Activated B cell treated with CpG ODN at 0.5 μM for 24 hours (primary cell): ENCODE results near the gene FGGY. TPM values are rescaled to one million over a fixed set of nuclear protein-coding genes. Genes with fewer than 3 reads are reported as not detected.

Experiments
- ATAC-seq: fragments of 200-7000 bp; cut with Tn5 transposase; one replicate; pipeline ENCODE4 v1.10.0; 2021; ENCODE audit warnings: low read depth, mild to moderate bottlenecking, moderate library complexity
- CTCF ChIA-PET: fragments of 350-600 bp; sonication (Branson Sonifier 250); formaldehyde crosslinking; loops from one replicate; lab custom pipeline; 2021; ENCODE audit warnings: antibody characterized with exemption; lab: Charles Lee
- POLR2A ChIA-PET: fragments of 350-600 bp; sonication (Branson Sonifier 250); formaldehyde crosslinking; loops from one replicate; lab custom pipeline; 2021; ENCODE audit warnings: antibody characterized with exemption; lab: Charles Lee
- DNase-seq: peaks from one replicate; pipeline ENCODE4 v3.0.0; 2022
- H3K27ac Mint-ChIP-seq: one replicate; pipeline ENCODE4 v1.8.0; 2020; ENCODE audit warnings: mixed read lengths
- H3K27me3 Mint-ChIP-seq: one replicate; pipeline ENCODE4 v1.8.0; 2021; ENCODE audit warnings: mixed read lengths
- H3K36me3 Mint-ChIP-seq: one replicate; pipeline ENCODE4 v1.8.0; 2021; ENCODE audit warnings: low read depth, mixed read lengths
- H3K4me1 Mint-ChIP-seq: one replicate; pipeline ENCODE4 v1.8.0; 2021; ENCODE audit warnings: mixed read lengths
- H3K4me3 Mint-ChIP-seq: one replicate; pipeline ENCODE4 v1.8.0; 2020; ENCODE audit warnings: mild to moderate bottlenecking, mixed read lengths
- H3K9me3 Mint-ChIP-seq: one replicate; pipeline ENCODE4 v1.8.0; 2020; ENCODE audit warnings: mixed read lengths
- CTCF ChIP-seq: fragments of 200-600 bp; IDR thresholded peaks from one replicate; pipeline ENCODE4 v1.8.0; 2022; ENCODE audit warnings: antibody characterized with exemption, mild to moderate bottlenecking
- intact Hi-C: fragments of 100-400 bp; cut with micrococcal nuclease; formaldehyde crosslinking; loops from one replicate; pipeline ENCODE4 v1.15.1; 2024
- total RNA-seq: library from RNA; stranded (reverse); gene quantifications from 2 replicates; pipeline ENCODE4 v1.2.3, GENCODE V29; 2022

Gene FGGY
- total RNA-seq, 1 donor from 2014 or later: 24.0 TPM

DNA sequence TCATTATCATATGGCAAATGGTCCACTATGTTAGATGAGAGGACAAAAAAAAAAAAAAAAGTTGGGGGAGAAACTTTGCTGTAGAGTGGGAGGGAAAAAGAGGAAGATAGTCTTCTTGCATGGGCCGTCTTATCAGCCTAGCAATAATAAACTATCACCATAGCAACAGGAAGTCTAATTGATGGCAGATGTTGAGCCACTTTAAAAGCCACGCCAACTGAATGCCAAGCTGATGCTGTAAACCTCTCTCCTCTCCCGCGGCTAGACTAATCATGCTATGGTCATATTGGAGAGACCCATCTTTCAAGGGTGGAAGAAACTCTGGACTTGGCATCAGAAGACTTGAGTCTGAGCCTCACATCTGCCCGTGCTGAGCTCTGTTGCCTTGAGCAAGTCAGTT is 395.7 kb downstream of the FGGY start:
- Mint-ChIP-seq H3K36me3 (no peaks in the 10 kb centered on the region), H3K9me3 (no peaks in the 10 kb centered on the region), H3K27me3 (no peaks in the 10 kb centered on the region), H3K4me1 (peaks cover 27% of the 10 kb centered on the region), H3K4me3 (no peak overlapping the region), H3K27ac (peak overlapping the region; percentile 22)
- DNase-seq: no peak
- peak; percentile 66 for ATAC-seq
- TF ChIP-seq CTCF: no peak
- CTCF ChIA-PET: no interaction called here
- POLR2A ChIA-PET: interaction anchor here (0.7 to 1.1 kb wide), 3 partner anchors 69 to 907 kb away, joined by 3 read pairs; partner anchors contain the start of gene FGGY
- intact Hi-C loops: loop anchor here (1.0 to 10.0 kb wide), 3 partner anchors 120 to 908 kb away; partner anchors contain the start of gene JUN

DNA sequence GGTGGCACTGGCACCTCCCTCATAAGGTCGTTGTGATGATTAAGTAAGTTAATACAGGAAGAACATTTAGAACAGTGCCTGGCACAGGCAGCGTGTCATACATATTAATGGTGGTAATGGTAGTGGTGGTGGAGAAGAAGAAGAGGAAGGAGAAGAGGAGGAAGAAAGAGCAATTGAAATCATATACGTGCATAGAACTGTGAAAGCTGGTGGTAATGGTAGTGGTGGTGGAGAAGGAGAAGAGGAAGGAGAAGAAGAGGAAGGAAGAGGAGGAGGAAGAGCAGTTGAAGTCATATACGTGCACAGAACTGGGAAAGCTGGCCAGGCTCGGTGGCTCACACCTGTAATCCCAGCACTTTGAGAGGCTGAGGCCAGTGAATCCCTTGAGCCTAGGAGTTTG is 396.5 kb downstream of the FGGY start:
- Mint-ChIP-seq H3K27ac (peak overlapping the region; percentile 3), H3K9me3 (no peaks in the 10 kb centered on the region), H3K4me1 (peaks cover 35% of the 10 kb centered on the region), H3K27me3 (no peaks in the 10 kb centered on the region), H3K36me3 (no peaks in the 10 kb centered on the region), H3K4me3 (no peak overlapping the region)
- POLR2A ChIA-PET: no interaction called here
- no peak for TF ChIP-seq CTCF
- DNase-seq (no peak), ATAC-seq (no peak)
- intact Hi-C loops: loop anchor here (5.0 to 10.0 kb wide), 2 partner anchors 121 to 619 kb away; no protein-coding TSS in a partner anchor
- CTCF ChIA-PET: interaction anchor here (0.7 kb wide), 1 partner anchor 1178 kb away, joined by 3 read pairs; no protein-coding TSS in a partner anchor

DNA sequence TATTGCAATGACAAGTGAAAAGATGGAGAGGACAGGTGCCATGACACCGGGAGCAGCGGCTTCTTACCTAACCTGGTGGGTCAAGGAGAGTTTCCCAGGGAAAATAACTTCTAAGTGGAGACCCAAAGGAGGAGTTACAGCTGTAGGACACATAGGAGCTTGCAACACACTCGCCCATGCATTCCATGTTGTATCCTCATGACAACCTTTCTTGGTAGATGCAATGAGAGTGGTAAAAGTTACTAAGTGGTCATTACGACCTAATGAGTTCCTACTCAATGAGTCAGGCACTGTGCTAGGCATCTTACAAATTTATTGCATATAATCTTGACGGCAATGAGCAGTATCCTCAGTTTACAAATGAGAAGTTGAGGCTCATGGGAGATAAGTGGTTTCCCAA is 398.4 kb downstream of the FGGY start:
- ATAC-seq: no peak
- CTCF ChIA-PET: no interaction called here
- TF ChIP-seq CTCF: no peak

GRCh38 chr1:59696421-59697115 is 399.7 kb downstream of the FGGY start:
- ChIA-PET CTCF (interaction anchor here (3.3 to 6.0 kb wide), 3 partner anchors 914 to 955 kb away, joined by 12 to 97 read pairs (median 36); partner anchors contain the start of gene JUN), POLR2A (interaction anchor here (0.7 to 2.4 kb wide), 8 partner anchors 404 to 923 kb away, joined by 3 to 15 read pairs (median 4); partner anchors contain the start of gene JUN)
- intact Hi-C loops: loop anchor here (1.0 to 10.0 kb wide), 8 partner anchors 136 to 1039 kb away; partner anchors contain the start of gene JUN
- DNase-seq: no peak
- H3K4me3 Mint-ChIP-seq: peak overlapping the region; percentile 68
- no peaks in the 10 kb centered on the region for H3K27me3 Mint-ChIP-seq
- no peak for TF ChIP-seq CTCF
- peak overlapping the region; percentile 60 for H3K27ac Mint-ChIP-seq
- peak; percentile 55 for ATAC-seq
- H3K9me3 Mint-ChIP-seq: no peaks in the 10 kb centered on the region
- no peaks in the 10 kb centered on the region for H3K36me3 Mint-ChIP-seq
- peaks cover 44% of the 10 kb centered on the region for H3K4me1 Mint-ChIP-seq

More for the DNA sequence above, 398.4 kb downstream of the FGGY start:
- no peaks in the 10 kb centered on the region for H3K36me3 Mint-ChIP-seq
- no peak for DNase-seq
- H3K4me3 Mint-ChIP-seq: no peak overlapping the region
- POLR2A ChIA-PET: no interaction called here
- H3K27ac Mint-ChIP-seq: no peak overlapping the region
- no peaks in the 10 kb centered on the region for H3K9me3 Mint-ChIP-seq
- H3K27me3 Mint-ChIP-seq: no peaks in the 10 kb centered on the region
- intact Hi-C loops: loop anchor here (5.0 to 10.0 kb wide), 5 partner anchors 188 to 1038 kb away; no protein-coding TSS in a partner anchor
- H3K4me1 Mint-ChIP-seq: peaks cover 44% of the 10 kb centered on the region
